KMS-11 (cell line): ENCODE data around the gene BCAR3.

ENCODE experiments used
- H2AFZ ChIP-seq: fragments of 200-600 bp; sonication (generic); 2 replicates; pipeline ENCODE4 v1.6.1; 2016; ENCODE audit warnings: antibody characterized with exemption, mixed run types, low read depth
- H3K27ac ChIP-seq: fragments of 200-600 bp; sonication (generic); 2 replicates; pipeline ENCODE4 v1.6.1; 2016; ENCODE audit warnings: mild to moderate bottlenecking, mixed run types
- H3K27me3 ChIP-seq: fragments of 200-600 bp; sonication (generic); 2 replicates; pipeline ENCODE4 v1.6.1; 2017; ENCODE audit warnings: mild to moderate bottlenecking, low read depth, mixed run types, moderate library complexity; ENCODE audit not compliant: insufficient read depth
- H3K36me3 ChIP-seq: fragments of 200-600 bp; sonication (generic); 2 replicates; pipeline ENCODE4 v1.6.1; 2017; ENCODE audit warnings: mild to moderate bottlenecking, mixed run types; ENCODE audit not compliant: insufficient read depth
- H3K4me1 ChIP-seq: fragments of 200-600 bp; sonication (generic); 2 replicates; pipeline ENCODE4 v1.6.1; 2016; ENCODE audit warnings: mild to moderate bottlenecking, low read depth, mixed run types; ENCODE audit not compliant: poor library complexity, severe bottlenecking
- H3K4me2 ChIP-seq: fragments of 200-600 bp; sonication (generic); 2 replicates; pipeline ENCODE4 v1.7.0; 2016; ENCODE audit warnings: mild to moderate bottlenecking, mixed run types
- H3K4me3 ChIP-seq: fragments of 200-600 bp; sonication (generic); IDR thresholded peaks from 2 replicates; pipeline ENCODE4 v1.6.1; 2017; ENCODE audit warnings: low read depth, low read length, mixed read lengths; ENCODE audit not compliant: insufficient read depth
- H3K79me2 ChIP-seq: fragments of 200-600 bp; sonication (generic); 2 replicates; pipeline ENCODE4 v1.6.1; 2016; ENCODE audit warnings: low read depth, mixed run types; ENCODE audit not compliant: insufficient read depth
- H3K9ac ChIP-seq: fragments of 200-600 bp; sonication (generic); 2 replicates; pipeline ENCODE4 v1.6.1; 2016; ENCODE audit warnings: mild to moderate bottlenecking, mixed run types
- H4K20me1 ChIP-seq: fragments of 200-600 bp; sonication (generic); 2 replicates; pipeline ENCODE4 v1.6.1; 2016; ENCODE audit warnings: mild to moderate bottlenecking, mixed run types; ENCODE audit not compliant: insufficient read depth
- TF ChIP-seq, protein P1 (sequence below): fragments of 200-600 bp; sonication (generic); conservative IDR thresholded peaks from 2 replicates; pipeline ENCODE4 v1.6.1; 2017; ENCODE audit warnings: low read depth, mild to moderate bottlenecking, antibody characterized with exemption, low read length, moderate library complexity, mixed read lengths

BCAR3 gene

DNA sequence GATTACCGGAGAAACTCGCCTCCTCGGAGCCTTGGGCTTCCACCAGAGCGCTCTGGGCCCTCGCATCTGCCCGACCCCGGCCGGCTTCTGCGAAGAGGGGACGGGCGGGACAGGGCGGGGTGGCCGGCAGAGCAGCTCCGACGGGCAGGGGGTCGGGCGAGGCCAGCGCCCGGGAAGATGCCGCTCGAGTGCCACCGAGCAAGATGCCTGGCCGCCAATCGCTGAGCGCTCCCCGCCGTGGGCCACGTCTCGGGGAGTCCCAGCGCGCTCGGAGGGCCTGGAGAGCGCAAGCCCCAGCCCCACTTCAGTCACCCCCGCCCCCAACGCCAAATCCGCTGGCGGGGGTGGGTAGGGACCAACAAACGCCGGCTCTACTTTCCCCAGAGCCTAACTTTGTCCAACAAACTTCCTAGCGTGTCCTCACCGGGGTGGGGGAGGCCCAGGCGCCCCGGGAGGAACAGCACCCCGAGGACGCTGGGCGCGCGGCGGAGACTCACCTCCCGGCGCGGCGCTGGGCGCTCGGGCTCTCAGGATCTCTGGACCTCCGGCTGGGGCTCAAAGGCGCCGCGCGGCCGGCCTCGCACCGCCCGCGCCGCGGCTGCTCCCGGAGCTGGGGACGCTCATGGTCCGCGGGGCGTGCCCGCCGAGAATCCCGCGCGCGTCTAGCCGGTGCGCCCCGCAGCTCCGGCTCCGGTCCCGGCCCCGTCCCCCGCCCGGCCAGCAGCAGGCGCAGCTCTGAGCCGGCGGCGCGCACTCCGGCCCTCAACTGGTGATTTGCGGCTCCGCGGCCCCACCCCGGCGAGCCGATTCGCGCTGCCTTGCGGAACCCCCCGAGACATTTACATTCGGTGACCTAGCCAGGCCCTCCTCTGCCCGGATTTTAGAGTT lies at the start of gene BCAR3:
Gene BCAR3, minus strand, starts transcription at position 737 of the 888 bp plus-strand sequence. CDS start 6,907 bp downstream, outside the sequence.
- H3K4me3 ChIP-seq = peak within 1 kb of the TSS; percentile 81
- H3K4me2 ChIP-seq = peak within 1 kb of the TSS; percentile 40
- no peak within 1 kb of the TSS for H3K27ac ChIP-seq

DNA sequence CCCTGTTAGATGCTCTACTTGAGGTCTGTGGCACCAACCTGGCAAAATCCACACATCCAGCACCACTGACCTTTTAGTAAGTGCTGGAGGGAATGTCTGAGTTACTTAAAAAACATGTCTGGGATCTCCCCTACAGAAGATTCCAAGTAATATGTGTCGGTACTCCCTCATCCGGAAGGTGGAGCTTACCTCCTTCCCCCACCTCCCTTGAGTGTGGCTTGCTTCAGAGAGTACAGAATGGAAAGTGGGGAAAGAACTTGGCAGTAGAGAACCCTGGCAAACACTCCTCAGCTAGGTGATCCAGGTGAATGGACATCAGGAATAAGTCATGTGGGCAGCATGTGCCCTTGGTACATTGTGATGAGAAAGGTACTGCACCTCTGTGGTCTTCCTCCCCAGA lies 49.0 kb upstream of the BCAR3 start:
- Histone ChIP-seq H3K27me3 (no peaks in the 10 kb centered on the region), H3K36me3 (no peaks in the 10 kb centered on the region), H3K9ac (no peak overlapping the region), H2AFZ (no peak overlapping the region), H3K4me1 (no peaks in the 10 kb centered on the region), H3K4me3 (no peak overlapping the region), H3K79me2 (no peaks in the 10 kb centered on the region), H3K4me2 (no peak overlapping the region), H3K27ac (no peak overlapping the region), H4K20me1 (no peaks in the 10 kb centered on the region)
- TF ChIP-seq, protein P1, sequence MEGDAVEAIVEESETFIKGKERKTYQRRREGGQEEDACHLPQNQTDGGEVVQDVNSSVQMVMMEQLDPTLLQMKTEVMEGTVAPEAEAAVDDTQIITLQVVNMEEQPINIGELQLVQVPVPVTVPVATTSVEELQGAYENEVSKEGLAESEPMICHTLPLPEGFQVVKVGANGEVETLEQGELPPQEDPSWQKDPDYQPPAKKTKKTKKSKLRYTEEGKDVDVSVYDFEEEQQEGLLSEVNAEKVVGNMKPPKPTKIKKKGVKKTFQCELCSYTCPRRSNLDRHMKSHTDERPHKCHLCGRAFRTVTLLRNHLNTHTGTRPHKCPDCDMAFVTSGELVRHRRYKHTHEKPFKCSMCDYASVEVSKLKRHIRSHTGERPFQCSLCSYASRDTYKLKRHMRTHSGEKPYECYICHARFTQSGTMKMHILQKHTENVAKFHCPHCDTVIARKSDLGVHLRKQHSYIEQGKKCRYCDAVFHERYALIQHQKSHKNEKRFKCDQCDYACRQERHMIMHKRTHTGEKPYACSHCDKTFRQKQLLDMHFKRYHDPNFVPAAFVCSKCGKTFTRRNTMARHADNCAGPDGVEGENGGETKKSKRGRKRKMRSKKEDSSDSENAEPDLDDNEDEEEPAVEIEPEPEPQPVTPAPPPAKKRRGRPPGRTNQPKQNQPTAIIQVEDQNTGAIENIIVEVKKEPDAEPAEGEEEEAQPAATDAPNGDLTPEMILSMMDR = no peak

More for the DNA sequence above, at the start of gene BCAR3:
- H3K36me3 ChIP-seq = no peaks in the 10 kb centered on the region
- H3K4me1 ChIP-seq = no peaks in the 10 kb centered on the region
- H3K27me3 ChIP-seq = no peaks in the 10 kb centered on the region
- peak within 1 kb of the TSS; percentile 15; the same call in 1 of the 2 replicates for H3K9ac ChIP-seq
- TF ChIP-seq, protein P1 = no peak
- peak within 1 kb of the TSS; percentile 77 for H2AFZ ChIP-seq
- no peaks in the 10 kb centered on the region for H4K20me1 ChIP-seq
- H3K79me2 ChIP-seq = no peaks in the 10 kb centered on the region

DNA sequence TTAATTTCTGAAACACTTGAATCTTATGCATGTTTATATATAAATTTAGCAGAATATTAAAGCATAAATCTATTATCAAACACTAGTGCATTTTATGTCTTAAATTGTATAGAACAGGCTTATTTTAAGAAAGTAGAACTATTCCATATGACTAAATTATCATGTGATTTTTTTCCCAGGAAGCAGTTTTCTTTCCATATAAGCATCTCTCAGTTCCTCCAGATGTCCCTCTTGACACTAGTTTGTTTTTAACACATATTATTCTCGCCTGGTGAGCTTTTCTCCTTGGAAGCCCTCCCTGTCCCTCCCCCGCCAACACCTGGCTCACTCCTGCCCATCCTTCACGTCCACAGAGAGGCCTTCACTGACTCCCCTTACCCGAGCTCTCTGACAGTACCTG lies 48.3 kb upstream of the BCAR3 start:
- Histone ChIP-seq H3K36me3 (no peaks in the 10 kb centered on the region), H3K27ac (no peak overlapping the region), H3K79me2 (no peaks in the 10 kb centered on the region), H4K20me1 (no peaks in the 10 kb centered on the region), H3K9ac (no peak overlapping the region), H3K4me2 (no peak overlapping the region), H3K4me3 (no peak overlapping the region), H2AFZ (no peak overlapping the region), H3K27me3 (no peaks in the 10 kb centered on the region), H3K4me1 (no peaks in the 10 kb centered on the region)
- TF ChIP-seq, protein P1 = no peak

DNA sequence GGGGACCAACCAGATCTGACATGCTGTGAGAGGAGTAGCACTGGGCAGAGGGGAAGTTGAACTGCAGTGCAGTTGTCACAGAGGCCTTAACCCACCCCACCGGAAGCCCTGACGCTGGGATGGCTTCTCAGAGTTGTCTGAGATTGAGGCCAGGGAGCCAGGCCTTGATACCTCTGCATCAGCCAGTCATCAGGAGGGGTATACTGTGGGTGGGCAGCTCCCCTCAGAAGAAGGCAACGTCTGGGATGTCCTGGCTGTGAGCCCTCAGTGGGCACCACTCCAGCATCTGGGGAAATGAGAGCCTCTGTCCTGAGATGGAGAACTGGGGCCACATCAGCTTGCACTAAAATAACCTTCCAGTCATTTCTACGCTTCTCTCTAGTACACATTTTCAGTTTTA lies 47.9 kb upstream of the BCAR3 start:
- Histone ChIP-seq H3K4me2 (no peak overlapping the region), H3K27me3 (no peaks in the 10 kb centered on the region), H3K36me3 (no peaks in the 10 kb centered on the region), H3K27ac (no peak overlapping the region), H3K4me3 (no peak overlapping the region), H3K4me1 (no peaks in the 10 kb centered on the region), H3K79me2 (no peaks in the 10 kb centered on the region), H2AFZ (no peak overlapping the region), H4K20me1 (no peaks in the 10 kb centered on the region), H3K9ac (no peak overlapping the region)
- TF ChIP-seq, protein P1 = no peak
